IPS-20b (cell line): ENCODE results near the gene IL20.
"Not testable (repeated sequence)": the region's sequence is repeated elsewhere in the genome, so short reads cannot be mapped to it uniquely, and the experiment has no call there.

ENCODE experiments used
- H3K27ac ChIP-seq: one replicate; pipeline ENCODE4 v1.5.1; 2013; ENCODE audit warnings: low read length
- H3K27me3 ChIP-seq: 2 replicates; pipeline ENCODE4 v1.6.1; 2013; ENCODE audit warnings: mild to moderate bottlenecking, low read length, inconsistent platforms; ENCODE audit not compliant: insufficient read depth
- H3K36me3 ChIP-seq: 2 replicates; pipeline ENCODE4 v1.6.1; 2013; ENCODE audit warnings: low read depth, mild to moderate bottlenecking, inconsistent platforms, low read length, moderate library complexity; ENCODE audit not compliant: insufficient read depth
- H3K4me1 ChIP-seq: 2 replicates; pipeline ENCODE4 v1.6.1; 2013; ENCODE audit warnings: mild to moderate bottlenecking, control low read depth, inconsistent platforms, low read length, moderate library complexity; ENCODE audit not compliant: insufficient read depth
- H3K4me3 ChIP-seq: 2 replicates; pipeline ENCODE4 v1.5.1; 2013; ENCODE audit warnings: mild to moderate bottlenecking, low read length, inconsistent platforms
- H3K9ac ChIP-seq: 2 replicates; pipeline ENCODE4 v1.6.1; 2013; ENCODE audit warnings: low read depth, mild to moderate bottlenecking, inconsistent platforms, low read length, moderate library complexity
- H3K9me3 ChIP-seq: 2 replicates; pipeline ENCODE4 v1.6.1; 2013; ENCODE audit warnings: mild to moderate bottlenecking, low read depth, low read length, inconsistent platforms; ENCODE audit not compliant: insufficient read depth

IL20 gene

DNA sequence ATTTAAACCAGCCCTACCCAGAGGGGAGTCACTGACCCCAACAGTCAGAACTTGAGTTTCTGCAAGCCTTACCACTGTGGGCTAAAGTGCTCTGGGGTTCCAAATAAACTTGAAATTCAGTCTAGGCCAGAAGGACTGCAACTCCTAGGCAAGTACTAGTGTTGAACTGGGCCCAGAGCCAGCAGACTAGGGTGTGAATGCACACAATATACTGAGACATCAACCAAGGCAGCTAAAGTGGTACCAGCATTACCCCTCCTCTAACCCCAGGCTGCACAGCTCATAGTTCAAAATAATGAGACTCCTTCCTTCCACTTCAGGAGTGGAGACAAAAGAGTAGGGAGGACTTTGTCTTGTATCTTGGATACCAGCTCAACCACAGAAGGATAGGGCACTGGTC, 18.9 kb upstream of the IL20 start:
- Histone ChIP-seq H3K4me1 (no peaks in the 10 kb centered on the region), H3K36me3 (no peaks in the 10 kb centered on the region), H3K9me3 (no peaks in the 10 kb centered on the region), H3K27me3 (no peaks in the 10 kb centered on the region), H3K9ac (no peak overlapping the region), H3K27ac (no peak overlapping the region), H3K4me3 (no peak overlapping the region)

DNA sequence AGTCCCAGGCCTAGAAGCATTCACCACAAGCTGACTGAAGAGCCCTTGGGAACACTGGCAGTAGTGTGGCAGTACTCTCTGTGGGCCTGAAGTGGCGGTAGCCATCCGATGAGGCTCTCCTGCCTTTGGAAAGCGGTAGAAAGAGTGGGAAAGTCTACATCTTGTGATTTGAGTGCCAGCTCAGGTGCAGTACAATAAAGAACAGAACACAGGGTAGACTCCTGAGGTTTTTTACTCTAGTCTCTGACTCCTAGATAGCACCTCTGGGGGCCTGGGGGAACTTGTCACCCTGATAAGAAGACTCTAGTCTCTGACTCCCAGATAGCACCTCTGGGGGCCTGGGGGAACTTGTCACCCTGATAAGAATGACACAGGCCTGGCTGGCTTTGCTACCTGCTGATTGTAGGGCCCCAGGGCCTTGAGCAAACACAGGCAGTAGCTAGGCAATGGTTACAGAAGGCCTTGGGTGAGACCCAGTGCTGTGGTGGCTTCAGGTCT, 18.0 kb upstream of the IL20 start:
- no peak overlapping the region for H3K9ac ChIP-seq
- H3K27ac ChIP-seq, result no peak overlapping the region
- H3K9me3 ChIP-seq, result no peaks in the 10 kb centered on the region; the same call in 1 of the 2 replicates
- H3K4me1 ChIP-seq, result no peaks in the 10 kb centered on the region
- H3K36me3 ChIP-seq, result no peaks in the 10 kb centered on the region
- H3K4me3 ChIP-seq, result no peak overlapping the region
- no peaks in the 10 kb centered on the region for H3K27me3 ChIP-seq

DNA sequence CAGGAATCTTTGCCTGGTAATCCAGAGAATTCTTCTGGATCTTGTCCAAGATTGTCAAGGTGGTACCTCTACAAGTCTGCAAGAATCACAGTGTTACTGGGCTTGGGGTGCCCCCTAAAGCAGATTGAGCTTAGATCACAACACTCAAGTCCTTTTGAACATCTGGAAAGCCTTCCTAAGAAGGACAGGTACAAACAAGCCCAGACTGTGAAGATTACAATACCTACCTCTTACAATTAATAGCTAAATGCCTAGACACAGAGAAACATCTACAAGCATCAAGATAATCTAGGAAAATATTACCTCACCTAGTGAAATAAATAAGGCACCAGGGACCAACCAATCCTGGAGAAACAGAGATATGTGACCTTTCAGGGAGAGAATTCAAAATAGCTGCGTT, 17.5 kb upstream of the IL20 start:
- H3K27me3 ChIP-seq, result no peaks in the 10 kb centered on the region
- H3K27ac ChIP-seq, result no peak overlapping the region
- no peaks in the 10 kb centered on the region for H3K4me1 ChIP-seq
- no peak overlapping the region for H3K4me3 ChIP-seq
- no peaks in the 10 kb centered on the region for H3K36me3 ChIP-seq
- H3K9me3 ChIP-seq, result no peaks in the 10 kb centered on the region; the same call in 1 of the 2 replicates
- no peak overlapping the region for H3K9ac ChIP-seq

DNA sequence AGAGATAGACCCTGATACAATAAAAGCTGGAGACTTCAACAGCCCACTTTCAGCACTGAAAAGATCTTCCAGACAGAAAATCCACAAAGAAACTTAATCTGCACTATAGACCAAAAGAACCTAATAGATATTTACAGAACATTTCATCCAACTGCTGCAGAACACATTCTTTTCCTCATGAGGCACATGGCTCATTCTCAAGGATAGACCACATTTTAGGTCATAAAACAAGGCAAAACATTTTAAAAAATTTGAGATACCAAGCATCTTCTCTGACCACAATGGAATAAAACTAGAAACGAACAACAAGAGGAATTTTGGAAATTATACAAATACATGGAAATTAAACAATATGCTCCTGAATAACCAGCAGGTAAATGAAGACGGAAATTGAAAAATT, 15.0 kb upstream of the IL20 start:
- Histone ChIP-seq H3K27me3 (no peaks in the 10 kb centered on the region), H3K36me3 (no peaks in the 10 kb centered on the region), H3K4me3 (no peak overlapping the region), H3K9ac (no peak overlapping the region), H3K4me1 (no peaks in the 10 kb centered on the region), H3K27ac (no peak overlapping the region), H3K9me3 (no peaks in the 10 kb centered on the region; the same call in 1 of the 2 replicates)

DNA sequence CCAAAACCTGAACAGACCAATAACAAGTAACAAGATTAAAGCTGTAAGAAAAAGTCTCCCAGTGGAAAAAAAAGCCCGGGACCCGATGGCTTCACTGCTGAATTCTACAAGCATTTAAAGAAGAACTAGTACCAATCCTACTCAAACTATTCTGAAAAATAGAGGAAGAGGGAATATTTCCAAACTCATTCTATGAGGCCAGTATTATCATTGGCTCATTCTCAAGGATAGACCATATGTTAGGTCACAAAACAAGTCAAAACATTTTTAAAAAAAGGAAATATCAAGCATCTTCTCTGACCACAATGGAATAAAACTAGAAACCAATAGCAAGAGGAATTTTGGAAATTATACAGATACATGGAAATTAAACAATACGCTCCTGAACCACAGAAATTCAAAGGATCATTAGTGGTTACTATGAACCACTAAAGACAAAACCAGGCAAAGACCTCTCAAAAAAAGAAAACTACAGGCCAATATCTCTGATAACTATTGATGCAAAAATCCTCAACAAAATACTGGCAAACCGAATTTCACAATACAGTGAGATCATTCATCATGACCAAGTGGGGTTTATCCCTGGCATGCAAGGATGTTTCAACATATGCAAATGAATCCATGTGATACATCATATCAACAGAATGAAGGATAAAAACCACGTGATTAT, 13.9 kb upstream of the IL20 start:
- no peaks in the 10 kb centered on the region for H3K36me3 ChIP-seq
- H3K4me1 ChIP-seq, result no peaks in the 10 kb centered on the region
- no peaks in the 10 kb centered on the region for H3K27me3 ChIP-seq
- H3K9ac ChIP-seq, result no peak overlapping the region
- H3K9me3 ChIP-seq, result no peaks in the 10 kb centered on the region; the same call in 1 of the 2 replicates
- no peak overlapping the region for H3K27ac ChIP-seq
- no peak overlapping the region for H3K4me3 ChIP-seq

GRCh38 chr1:206852662-206853061, 12.8 kb upstream of the IL20 start:
- not testable (repeated sequence) for H3K9ac ChIP-seq, H3K4me1 ChIP-seq

GRCh38 chr1:206853696-206854095, 11.7 kb upstream of the IL20 start:
- H3K9ac ChIP-seq, H3K4me3 ChIP-seq, H3K36me3 ChIP-seq, H3K27ac ChIP-seq, H3K27me3 ChIP-seq, H3K9me3 ChIP-seq, H3K4me1 ChIP-seq: not testable (repeated sequence)

More at GRCh38 chr1:206852662-206853061, 12.8 kb upstream of the IL20 start:
- H3K36me3 ChIP-seq, H3K27ac ChIP-seq, H3K4me3 ChIP-seq, H3K9me3 ChIP-seq, H3K27me3 ChIP-seq: not testable (repeated sequence)

DNA sequence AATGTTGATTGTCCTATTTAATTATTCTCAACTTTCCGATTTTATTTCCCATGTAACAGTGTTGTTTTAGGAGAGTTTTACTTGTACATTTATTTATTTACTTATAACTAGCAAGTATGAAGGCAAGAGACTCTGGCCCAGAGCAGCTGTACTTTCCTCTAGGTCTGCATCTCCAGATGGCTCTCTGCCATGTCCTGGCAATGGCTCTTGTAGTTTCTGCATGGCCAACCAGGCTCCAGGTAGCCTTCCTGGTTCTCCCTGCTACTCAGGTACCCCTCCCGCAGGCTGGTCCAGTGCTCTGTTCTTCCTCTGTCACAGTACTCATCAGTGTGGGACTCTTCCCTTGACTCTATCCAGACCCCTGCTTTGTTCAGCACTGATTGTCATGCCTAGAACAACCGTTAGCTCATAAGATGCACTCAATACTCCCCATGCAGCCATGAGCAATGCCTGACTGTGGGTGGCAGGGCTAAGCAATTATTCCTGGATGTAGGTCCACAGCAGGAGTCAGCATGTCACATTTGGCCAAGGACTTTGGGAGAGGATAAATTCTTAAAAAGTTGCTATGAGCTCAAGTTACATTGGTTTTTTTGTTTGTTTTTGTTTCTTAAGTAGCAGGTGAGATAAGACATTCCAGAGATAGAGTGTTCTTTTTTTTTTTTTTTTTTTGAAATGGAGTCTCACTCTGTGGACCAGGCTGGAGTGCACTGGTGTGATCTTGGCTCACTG, 10.9 kb upstream of the IL20 start:
- Histone ChIP-seq H3K4me1 (no peaks in the 10 kb centered on the region), H3K27me3 (no peaks in the 10 kb centered on the region), H3K36me3 (no peaks in the 10 kb centered on the region), H3K9me3 (no peaks in the 10 kb centered on the region; the same call in 1 of the 2 replicates), H3K4me3 (no peak overlapping the region), H3K9ac (no peak overlapping the region), H3K27ac (no peak overlapping the region)

DNA sequence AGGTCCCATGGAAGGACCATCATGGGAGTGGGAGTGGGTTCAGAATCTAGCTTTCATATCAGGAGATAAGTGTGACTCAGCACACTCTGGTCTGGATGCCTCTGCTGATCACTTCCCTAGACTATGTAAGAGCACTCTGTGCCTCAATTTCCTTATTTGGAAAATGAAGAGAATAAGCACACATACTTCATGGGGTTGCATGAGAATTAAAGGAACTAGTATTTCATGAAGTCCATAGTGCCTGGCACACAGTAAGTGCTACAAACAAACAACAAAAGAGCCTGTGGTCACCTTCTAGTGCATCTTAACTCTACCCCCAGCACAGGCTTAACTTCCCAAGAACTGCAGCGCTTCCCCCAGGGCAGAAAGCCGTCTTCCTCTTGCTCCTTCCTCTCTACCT, 9.6 kb upstream of the IL20 start:
- H3K27me3 ChIP-seq, result no peaks in the 10 kb centered on the region
- no peak overlapping the region for H3K9ac ChIP-seq
- H3K9me3 ChIP-seq, result no peaks in the 10 kb centered on the region; the same call in 1 of the 2 replicates
- no peak overlapping the region for H3K27ac ChIP-seq
- H3K4me3 ChIP-seq, result no peak overlapping the region
- H3K4me1 ChIP-seq, result no peaks in the 10 kb centered on the region
- no peaks in the 10 kb centered on the region for H3K36me3 ChIP-seq

DNA sequence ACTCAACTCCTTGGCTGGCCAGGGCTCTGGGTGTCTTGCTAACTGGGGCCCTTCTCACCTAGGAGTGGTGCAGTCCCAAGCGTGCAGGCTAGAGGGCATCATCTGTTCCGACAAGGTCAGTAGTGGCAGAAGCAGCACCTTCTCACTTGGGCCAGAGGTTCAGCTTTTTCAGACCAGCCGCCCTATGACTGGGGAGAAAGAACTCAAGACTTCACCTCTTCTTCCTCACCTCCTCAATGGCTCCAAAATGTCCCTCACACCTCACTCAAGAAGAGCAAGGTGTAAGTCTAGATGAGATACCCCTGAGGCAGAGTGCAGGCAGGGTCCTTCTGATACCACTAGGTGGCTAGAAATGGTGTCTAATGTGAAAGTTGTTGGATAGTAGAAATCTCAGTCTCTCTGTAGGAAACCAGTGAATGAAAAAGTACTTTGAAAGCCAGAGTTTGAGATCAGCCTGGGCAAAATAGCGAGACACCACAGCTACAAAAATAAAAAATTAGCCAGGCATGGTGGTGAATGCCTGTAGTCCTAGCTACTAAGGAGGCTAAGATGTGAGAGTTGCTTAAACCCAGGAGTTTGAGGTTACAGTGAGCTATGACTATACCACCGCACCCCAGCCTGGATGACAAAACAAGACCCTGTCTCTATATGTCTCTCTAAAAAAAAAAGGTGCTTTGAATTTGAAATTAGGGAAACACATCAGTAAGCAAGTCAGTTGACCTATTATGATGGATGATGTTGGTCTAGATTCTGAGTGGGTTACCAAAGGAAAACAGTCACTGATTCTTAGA, 8.6 kb upstream of the IL20 start:
- no peak overlapping the region for H3K9ac ChIP-seq
- H3K4me3 ChIP-seq, result no peak overlapping the region
- no peaks in the 10 kb centered on the region for H3K4me1 ChIP-seq
- H3K36me3 ChIP-seq, result no peaks in the 10 kb centered on the region
- H3K9me3 ChIP-seq, result no peaks in the 10 kb centered on the region; the same call in 1 of the 2 replicates
- H3K27ac ChIP-seq, result no peak overlapping the region
- no peaks in the 10 kb centered on the region for H3K27me3 ChIP-seq

DNA sequence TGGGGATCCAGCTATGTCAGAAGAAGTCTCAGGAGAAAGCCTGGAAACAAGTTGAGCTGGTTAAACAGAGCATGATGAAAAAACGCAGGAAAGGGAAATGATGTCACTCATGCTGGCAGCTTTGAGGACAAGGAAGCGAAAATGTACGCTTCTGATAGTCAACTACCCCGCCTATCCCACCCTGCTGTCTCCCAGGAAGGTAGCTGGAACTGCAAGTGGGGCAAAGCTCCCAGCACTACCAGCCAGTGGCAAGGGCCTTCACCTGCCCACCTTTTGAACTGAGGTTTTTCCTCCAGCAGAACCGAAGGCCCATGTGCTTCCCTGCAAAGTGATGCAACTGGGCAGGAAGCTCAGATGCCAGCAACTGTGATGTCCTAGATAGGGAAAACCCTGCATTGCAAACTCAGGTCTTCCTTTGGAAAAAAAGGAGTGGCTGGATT, 6.3 kb upstream of the IL20 start:
- Histone ChIP-seq H3K4me3 (no peak overlapping the region), H3K9ac (no peak overlapping the region), H3K27me3 (no peaks in the 10 kb centered on the region), H3K9me3 (no peaks in the 10 kb centered on the region), H3K4me1 (no peaks in the 10 kb centered on the region), H3K36me3 (no peaks in the 10 kb centered on the region), H3K27ac (no peak overlapping the region)
